Lung (tissue), 12 donors: ENCODE results near the gene BTG2. TPM values are rescaled to one million over a fixed set of nuclear protein-coding genes. Genes with fewer than 3 reads are reported as not detected.
A peak's percentile ranks its signal among the peaks of the same experiment; 100 is the strongest.

Source experiments
- ATAC-seq: fragments of 200-7000 bp; cut with Tn5 transposase; one replicate; pipeline ENCODE4 v1.9.1; 2020; ENCODE audit warnings: moderate number of reproducible peaks; ENCODE audit not compliant: insufficient read depth, low FRiP score
- DNase-seq, 3 donors: peaks; one replicate each; pipeline ENCODE4 v3.0.0-alpha.2; 2013 to 2017
- H3K27ac ChIP-seq, 2 donors: one replicate each; pipeline ENCODE4 v1.5.1; 2013; ENCODE audit warnings: mild to moderate bottlenecking in 2 of 2, moderate library complexity in 2 of 2, control low read depth in 1 of 2, inconsistent platforms in 1 of 2, low read depth in 1 of 2, low read length in 1 of 2
- H3K27me3 ChIP-seq, 3 donors: one replicate each; pipeline ENCODE4 v1.5.1; 2013; ENCODE audit warnings: low read length in 2 of 3; ENCODE audit not compliant: control insufficient read depth in 3 of 3, insufficient read depth in 3 of 3
- H3K36me3 ChIP-seq, 4 donors: one replicate each; pipeline ENCODE4 v1.5.1; 2013; ENCODE audit warnings: low read length in 4 of 4, mild to moderate bottlenecking in 1 of 4, moderate library complexity in 1 of 4; ENCODE audit not compliant: control insufficient read depth in 4 of 4, insufficient read depth in 4 of 4
- H3K4me1 ChIP-seq, 5 donors: one replicate each; pipeline ENCODE4 v1.5.1; 2013; ENCODE audit warnings: low read length in 5 of 5, mild to moderate bottlenecking in 2 of 5, moderate library complexity in 1 of 5; ENCODE audit not compliant: control insufficient read depth in 5 of 5, insufficient read depth in 5 of 5
- H3K4me3 ChIP-seq: one replicate; pipeline ENCODE4 v1.5.1; 2013; ENCODE audit warnings: mild to moderate bottlenecking, control low read depth, moderate library complexity
- H3K9ac ChIP-seq, 2 donors: one replicate each; pipeline ENCODE4 v1.5.1; 2013; ENCODE audit warnings: low read length in 2 of 2, control low read depth in 1 of 2; ENCODE audit not compliant: insufficient read depth in 1 of 2
- H3K9me3 ChIP-seq, 4 donors: one replicate each; pipeline ENCODE4 v1.5.1; 2013; ENCODE audit warnings: low read length in 3 of 4, mild to moderate bottlenecking in 1 of 4, moderate library complexity in 1 of 4; ENCODE audit not compliant: control insufficient read depth in 4 of 4, insufficient read depth in 3 of 4
- CTCF ChIP-seq: IDR thresholded peaks from 2 replicates; pipeline ENCODE4 v1.5.1; 2012; ENCODE audit warnings: mild to moderate bottlenecking; ENCODE audit errors: control extremely low read depth, extremely low read depth
- WGBS, 2 donors: extraction: QIAGEN DNeasy Blood & Tissue Kit; methylation state at CpG; one replicate each; pipeline ENCODE4 v1.1.7; 2013; 5-methylcytosine and 5-hydroxymethylcytosine counted together
- polyA plus RNA-seq, 2 donors: library from polyadenylated mRNA; stranded (reverse); fragments of 200-250 nt; gene quantifications; one replicate each; pipeline ENCODE4 v1.2.1, GENCODE V29; 2013
- total RNA-seq, 2 donors: library from RNA; depleted of rRNA in 1 of 2; stranded (reverse); fragments of >200 nt in 1 of 2; gene quantifications; one replicate each; pipeline ENCODE4 v1.2.1, GENCODE V29; 2014 to 2021
- donor health status: control.
- donor health status: control.
- donor health status: Bipolar disorder and iron deficiency.
- donor health status: healthy.
- donor health status: DM: yes; HTN: yes; CAD: no.

The BTG2 gene
- total and polyA plus RNA-seq, 4 donors: 29.1 to 118 (median 73.5) TPM

GRCh38 chr1:203274603-203275381 is 30.5 kb upstream of the BTG2 start:
- Histone ChIP-seq H3K4me1 (peaks cover 3 to 39% (median 12%) of the 10 kb centered on the region in 5 donors), H3K27me3 (no peaks in the 10 kb centered on the region), H3K36me3 (no peaks in the 10 kb centered on the region), H3K4me3 (no peak overlapping the region), H3K27ac (peak overlapping the region in 1 of 2 donors; percentile 3), H3K9ac (no peak overlapping the region), H3K9me3 (no peaks in the 10 kb centered on the region)
- 81 to 89% methylated on average over 12 of the region's 12 CpGs for WGBS, 2 donors
- TF ChIP-seq CTCF: no peak
- no peak for ATAC-seq
- peak in 1 of 3 donors; percentile 40 for DNase-seq

DNA sequence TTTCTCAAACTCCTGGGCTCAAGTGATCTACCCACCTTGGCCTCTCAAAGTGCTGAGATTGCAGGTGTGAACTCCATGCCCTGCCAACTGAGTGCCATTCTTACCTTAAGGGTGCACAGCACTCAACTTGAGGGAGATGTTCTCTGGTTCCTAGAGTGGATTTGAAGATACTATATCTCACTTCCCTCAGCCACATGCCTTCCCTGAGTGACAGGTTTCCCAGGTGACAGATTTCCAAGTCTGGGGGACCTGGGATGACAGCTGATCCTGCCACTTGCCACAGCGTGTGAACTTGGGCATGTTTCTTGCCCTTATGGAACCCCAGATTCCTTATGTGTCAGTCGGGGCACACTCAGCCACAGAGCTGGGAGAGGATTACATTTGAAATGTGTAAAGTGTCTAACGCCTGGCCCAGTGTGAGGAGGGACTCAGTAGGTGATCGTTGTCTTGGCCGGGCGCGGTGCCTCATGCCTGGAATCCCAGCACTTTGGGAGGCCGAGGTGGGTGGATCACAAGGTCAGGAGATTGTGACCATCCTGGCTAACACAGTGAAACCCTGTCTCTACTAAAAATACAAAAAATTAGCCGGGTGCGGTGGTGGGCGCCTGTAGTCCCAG is 29.6 kb upstream of the BTG2 start:
- DNase-seq: no peak
- 95 to 97% methylated on average over 11 of the region's 11 CpGs for WGBS, 2 donors
- no peak overlapping the region for H3K27ac ChIP-seq
- H3K4me3 ChIP-seq: no peak overlapping the region
- H3K9ac ChIP-seq: no peak overlapping the region
- TF ChIP-seq CTCF: no peak
- no peaks in the 10 kb centered on the region for H3K9me3 ChIP-seq
- H3K36me3 ChIP-seq: no peaks in the 10 kb centered on the region
- no peaks in the 10 kb centered on the region for H3K27me3 ChIP-seq
- ATAC-seq: no peak
- peaks cover 3 to 39% (median 12%) of the 10 kb centered on the region in 5 donors for H3K4me1 ChIP-seq

DNA sequence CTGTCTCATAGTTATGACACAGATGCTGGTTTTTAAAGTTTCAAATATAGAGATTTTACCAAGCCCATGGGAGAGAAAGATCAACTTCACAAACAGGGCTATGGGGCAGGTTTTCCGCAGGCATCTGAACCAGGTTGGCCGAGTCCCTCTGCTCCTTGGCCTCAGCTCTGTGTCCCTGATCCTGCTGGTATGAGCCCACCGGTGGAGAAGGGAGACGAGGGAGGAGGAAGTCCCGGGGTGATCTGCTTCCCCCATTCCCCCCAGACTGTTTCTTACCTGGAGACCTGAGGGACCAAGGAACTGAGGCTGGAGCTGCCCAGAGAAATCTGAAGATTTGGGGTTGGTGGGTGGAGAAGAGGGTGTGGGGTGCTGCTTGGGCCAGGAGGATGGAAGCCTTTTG is 28.9 kb upstream of the BTG2 start:
- Histone ChIP-seq H3K27ac (peak overlapping the region in 1 of 2 donors; percentile 98), H3K36me3 (no peaks in the 10 kb centered on the region), H3K27me3 (no peaks in the 10 kb centered on the region), H3K4me1 (peaks cover 3 to 39% (median 12%) of the 10 kb centered on the region in 5 donors), H3K9ac (no peak overlapping the region), H3K4me3 (no peak overlapping the region), H3K9me3 (no peaks in the 10 kb centered on the region)
- 83 to 89% methylated on average over 5 of the region's 5 CpGs for WGBS, 2 donors
- DNase-seq (no peak), ATAC-seq (no peak)
- no peak for TF ChIP-seq CTCF
